Memory B cell (primary cell): ENCODE data around the gene CRTC2.
A peak's percentile ranks its signal among the peaks of the same experiment; 100 is the strongest.
"Not testable (repeated sequence)": the region's sequence is repeated elsewhere in the genome, so short reads cannot be mapped to it uniquely, and the experiment has no call there.

Source experiments
- ATAC-seq: fragments of 150-1000 bp; cut with Tn5 transposase; 2 replicates; pipeline ENCODE4 v1.10.0; 2021; ENCODE audit warnings: low read depth, mild to moderate bottlenecking, moderate library complexity
- DNase-seq, 2 donors: peaks; one replicate each; pipeline ENCODE4 v3.0.0; 2022; ENCODE audit warnings: low spot score in 2 of 2
- H3K27ac Mint-ChIP-seq: one replicate; pipeline ENCODE4 v1.8.0; 2022; ENCODE audit warnings: mild to moderate bottlenecking, moderate library complexity, mixed read lengths
- H3K27me3 Mint-ChIP-seq: one replicate; pipeline ENCODE4 v1.8.0; 2022; ENCODE audit warnings: mixed read lengths
- H3K36me3 Mint-ChIP-seq: one replicate; pipeline ENCODE4 v1.8.0; 2022; ENCODE audit warnings: mild to moderate bottlenecking, mixed read lengths
- H3K4me1 Mint-ChIP-seq: one replicate; pipeline ENCODE4 v1.8.0; 2022; ENCODE audit warnings: mixed read lengths
- H3K4me3 Mint-ChIP-seq: one replicate; pipeline ENCODE4 v1.8.0; 2022; ENCODE audit warnings: mild to moderate bottlenecking, moderate library complexity, mixed read lengths
- H3K9me3 Mint-ChIP-seq: one replicate; pipeline ENCODE4 v1.8.0; 2022; ENCODE audit warnings: mixed read lengths

Gene CRTC2

GRCh38 chr1:153921080-153921802 lies 37.2 kb downstream of the CRTC2 start:
- Mint-ChIP-seq H3K36me3 (peaks cover 3% of the 10 kb centered on the region), H3K9me3 (no peaks in the 10 kb centered on the region), H3K4me3 (peak overlapping the region; percentile 99), H3K27ac (peak overlapping the region; percentile 98), H3K27me3 (no peaks in the 10 kb centered on the region), H3K4me1 (peaks cover 41% of the 10 kb centered on the region)
- DNase-seq (no peak), ATAC-seq (no peak)

- DNase-seq (no peak), ATAC-seq (no peak)
- Mint-ChIP-seq H3K4me1 (peaks cover 38% of the 10 kb centered on the region), H3K4me3 (peak overlapping the region; percentile 48), H3K27me3 (no peaks in the 10 kb centered on the region), H3K27ac (peak overlapping the region; percentile 53), H3K9me3 (no peaks in the 10 kb centered on the region), H3K36me3 (peaks cover 3% of the 10 kb centered on the region)
These were observed 38.2 kb downstream of the CRTC2 start for GRCh38 chr1:153919876-153920852.

GRCh38 chr1:153916297-153916696 lies 42.1 kb downstream of the CRTC2 start:
- H3K27ac Mint-ChIP-seq: peak overlapping the region; percentile 54
- no peaks in the 10 kb centered on the region for H3K9me3 Mint-ChIP-seq
- no peaks in the 10 kb centered on the region for H3K27me3 Mint-ChIP-seq
- DNase-seq (no peak), ATAC-seq (no peak)
- peaks cover 6% of the 10 kb centered on the region for H3K36me3 Mint-ChIP-seq
- peaks cover 28% of the 10 kb centered on the region for H3K4me1 Mint-ChIP-seq
- H3K4me3 Mint-ChIP-seq: no peak overlapping the region

- DNase-seq: no peak
- H3K4me1 Mint-ChIP-seq: peaks cover 5% of the 10 kb centered on the region
- no peak overlapping the region for H3K27ac Mint-ChIP-seq
- no peak for ATAC-seq
- no peak overlapping the region for H3K4me3 Mint-ChIP-seq
- H3K36me3 Mint-ChIP-seq: peaks cover 10% of the 10 kb centered on the region
- H3K9me3 Mint-ChIP-seq: no peaks in the 10 kb centered on the region
- H3K27me3 Mint-ChIP-seq: no peaks in the 10 kb centered on the region
These were observed 46.1 kb downstream of the CRTC2 start for GRCh38 chr1:153912349-153912748.

GRCh38 chr1:153910560-153910959 lies 47.9 kb downstream of the CRTC2 start:
- not testable (repeated sequence) for DNase-seq, H3K9me3 Mint-ChIP-seq, H3K27ac Mint-ChIP-seq, H3K4me3 Mint-ChIP-seq, ATAC-seq, H3K27me3 Mint-ChIP-seq
- Mint-ChIP-seq H3K4me1 (peaks cover 13% of the 10 kb centered on the region), H3K36me3 (peaks cover 19% of the 10 kb centered on the region)

- Mint-ChIP-seq H3K36me3 (peaks cover 19% of the 10 kb centered on the region), H3K27me3 (no peaks in the 10 kb centered on the region), H3K4me3 (no peak overlapping the region), H3K4me1 (peaks cover 15% of the 10 kb centered on the region), H3K9me3 (peaks cover 2% of the 10 kb centered on the region), H3K27ac (no peak overlapping the region)
- ATAC-seq: no peak
- no peak for DNase-seq
These were observed 50.3 kb downstream of the CRTC2 start for GRCh38 chr1:153908071-153908470.

GRCh38 chr1:153907134-153907533 lies 51.3 kb downstream of the CRTC2 start:
- ATAC-seq (no peak), DNase-seq (no peak)
- Mint-ChIP-seq H3K27me3 (no peaks in the 10 kb centered on the region), H3K36me3 (peaks cover 19% of the 10 kb centered on the region), H3K9me3 (peaks cover 2% of the 10 kb centered on the region), H3K4me1 (peaks cover 13% of the 10 kb centered on the region), H3K27ac (peak overlapping the region; percentile 46), H3K4me3 (no peak overlapping the region)

GRCh38 chr1:153906396-153906795 lies 52.0 kb downstream of the CRTC2 start:
- Mint-ChIP-seq H3K27ac (peak overlapping the region; percentile 4), H3K4me3 (no peak overlapping the region), H3K4me1 (peaks cover 13% of the 10 kb centered on the region), H3K27me3 (no peaks in the 10 kb centered on the region), H3K9me3 (peaks cover 2% of the 10 kb centered on the region), H3K36me3 (peaks cover 17% of the 10 kb centered on the region)
- no peak for ATAC-seq
- no peak for DNase-seq

- H3K36me3 Mint-ChIP-seq: peaks cover 14% of the 10 kb centered on the region
- H3K4me3 Mint-ChIP-seq, H3K27me3 Mint-ChIP-seq, H3K9me3 Mint-ChIP-seq, DNase-seq, ATAC-seq: not testable (repeated sequence)
- H3K27ac Mint-ChIP-seq: peak overlapping the region; percentile 4
- peaks cover 10% of the 10 kb centered on the region for H3K4me1 Mint-ChIP-seq
These were observed 52.5 kb downstream of the CRTC2 start for GRCh38 chr1:153905908-153906307.

GRCh38 chr1:153903841-153904455 lies 54.5 kb downstream of the CRTC2 start:
- Mint-ChIP-seq H3K27ac (no peak overlapping the region), H3K4me1 (peaks cover 10% of the 10 kb centered on the region), H3K36me3 (peaks cover 14% of the 10 kb centered on the region), H3K27me3 (no peaks in the 10 kb centered on the region), H3K4me3 (no peak overlapping the region), H3K9me3 (peaks cover 2% of the 10 kb centered on the region)
- DNase-seq (no peak), ATAC-seq (no peak)

- peaks cover 8% of the 10 kb centered on the region for H3K36me3 Mint-ChIP-seq
- no peaks in the 10 kb centered on the region for H3K27me3 Mint-ChIP-seq
- no peak overlapping the region for H3K27ac Mint-ChIP-seq
These were observed 58.9 kb downstream of the CRTC2 start for GRCh38 chr1:153899509-153899908.

More at GRCh38 chr1:153899509-153899908, 58.9 kb downstream of the CRTC2 start:
- H3K4me1 Mint-ChIP-seq: peaks cover 5% of the 10 kb centered on the region
- no peak overlapping the region for H3K4me3 Mint-ChIP-seq
- no peaks in the 10 kb centered on the region for H3K9me3 Mint-ChIP-seq
- DNase-seq: no peak
- no peak for ATAC-seq
